Erythroblast (primary cell): Measurements from ENCODE around the gene TSPEAR.

Experiments used
- GATA1 ChIP-seq: IDR thresholded peaks from 2 replicates; pipeline ENCODE4 v1.6.1; 2011; ENCODE audit warnings: low read depth, mild to moderate bottlenecking, control low read depth, low read length, moderate library complexity
- POLR2A ChIP-seq: IDR thresholded peaks from 2 replicates; pipeline ENCODE4 v1.6.1; 2011; ENCODE audit warnings: mild to moderate bottlenecking, low read length

DNA sequence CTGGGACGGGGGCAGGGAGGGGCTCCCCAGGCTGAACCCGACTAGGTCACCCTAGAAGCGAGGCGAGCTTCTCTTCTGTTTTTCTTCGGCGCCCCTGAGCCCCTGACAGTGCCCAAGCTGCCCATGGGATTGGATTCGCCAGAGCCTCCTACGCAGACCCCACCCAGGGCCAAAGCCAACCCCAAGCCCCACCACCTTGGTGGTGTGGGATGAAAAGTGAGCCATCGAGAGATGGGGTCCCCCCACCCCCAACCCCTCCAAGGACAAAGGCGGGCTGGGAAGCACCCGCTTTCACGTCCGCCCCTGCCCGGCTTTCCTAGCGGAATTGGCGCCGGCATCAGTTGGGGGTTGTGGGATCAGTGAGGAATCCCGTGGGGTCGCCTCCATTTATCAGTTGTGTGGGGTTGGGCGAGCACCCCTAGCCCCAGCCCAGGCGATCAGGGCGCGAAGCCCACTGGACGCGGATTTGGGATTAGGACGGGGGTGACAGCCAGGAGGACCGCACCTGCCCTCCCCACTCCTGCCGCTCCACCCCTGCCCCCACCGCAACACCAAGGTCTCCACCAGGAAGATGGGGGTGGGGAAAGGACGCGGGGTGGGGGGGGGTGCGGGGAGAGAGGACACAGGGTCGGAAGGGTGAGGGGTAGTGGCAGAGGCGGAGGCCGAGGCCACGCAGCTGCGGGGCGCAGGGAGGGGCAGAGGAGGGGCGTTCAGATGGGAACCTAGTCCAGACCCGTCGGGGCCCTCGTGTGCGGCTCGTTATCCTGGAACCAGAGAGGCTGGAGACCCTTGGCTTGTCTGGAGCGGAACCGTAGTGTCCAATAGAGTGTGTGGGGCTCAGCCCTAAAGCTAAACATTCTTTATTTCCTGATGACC, 4.4 kb downstream of the TSPEAR start:
- TF ChIP-seq POLR2A = no peak
- no peak for TF ChIP-seq GATA1
